ENCODE data around the gene COQ10B. TPM values are rescaled to one million over a fixed set of nuclear protein-coding genes. Genes with fewer than 3 reads are reported as not detected.

The COQ10B gene
- total and polyA plus RNA-seq, 2 of the 4 experiments (the other 2 are of a cell fraction): 9.5 to 28.7 TPM

GRCh38 chr2:197504512-197504911 is 51.2 kb downstream of the COQ10B start:
- Histone ChIP-seq H3K36me3 (ENCODE audit: control insufficient read depth, insufficient read depth, low read length) (peaks cover 9% of the 10 kb centered on the region), H3K18ac (ENCODE audit: low read depth, low read length) (no peak overlapping the region), H3K79me1 (ENCODE audit: low read depth in 1 of 2, low read length in 2 of 2) (peaks cover 7 to 22% of the 10 kb centered on the region in 2 experiments; a peak in 3 of 4 replicates), H3K4me3 (ENCODE audit: insufficient read depth, low read depth, low read length) (no peak overlapping the region), H3K14ac (replicated peaks; ENCODE audit: low read depth, low read length) (no peak overlapping the region), H2AK5ac (ENCODE audit: low read depth, low read length) (no peak overlapping the region), H2BK120ac (ENCODE audit: low read depth, low read length) (no peak overlapping the region), H2AK9ac (replicated peaks; ENCODE audit: low read depth, low read length, poor library complexity) (no peak overlapping the region), H3K4me2 (ENCODE audit: low read depth, low read length) (no peak overlapping the region), H3K27ac (ENCODE audit: insufficient read depth, low read length) (no peak overlapping the region), H4K8ac (ENCODE audit: low read depth in 2 of 2, low read length in 2 of 2) (no peak overlapping the region), H3K9ac (ENCODE audit: low read depth, low read length) (no peak overlapping the region), H3K23ac (ENCODE audit: low read depth, low read length) (no peak overlapping the region), H3K4ac (ENCODE audit: low read depth, low read length) (no peak overlapping the region), H2BK15ac (ENCODE audit: low read depth, low read length) (no peak overlapping the region), H3K27me3 (ENCODE audit: control insufficient read depth, insufficient read depth, low read length) (no peaks in the 10 kb centered on the region), H4K20me1 (ENCODE audit: insufficient read depth, low read length) (peaks cover 12% of the 10 kb centered on the region; the same call in 1 of the 2 replicates), H4K91ac (ENCODE audit: insufficient read depth, low read depth, low read length) (no peak overlapping the region), H3K9me1 (ENCODE audit: insufficient read depth, low read length) (no peaks in the 10 kb centered on the region), H3K9me3 (ENCODE audit: control insufficient read depth, insufficient read depth, low read length) (no peaks in the 10 kb centered on the region), H2BK5ac (ENCODE audit: low read depth, low read length, poor library complexity, severe bottlenecking) (no peak overlapping the region), H3K56ac (ENCODE audit: extremely low read depth, insufficient read depth, low read length) (no peak overlapping the region), H4K5ac (ENCODE audit: low read depth, low read length) (no peak overlapping the region), H3K4me1 (ENCODE audit: control insufficient read depth, insufficient read depth, low read length) (no peaks in the 10 kb centered on the region), H2AFZ (replicated peaks; ENCODE audit: low read length, poor library complexity) (no peak overlapping the region), H2BK20ac (ENCODE audit: low read depth, low read length) (no peak overlapping the region)
- CTCF ChIA-PET: no interaction called here
- 100% methylated on average over 2 of the region's 6 CpGs; no CpG with 5 or more reads in 1 of the 2 experiments for WGBS, 2 experiments (ENCODE audit: extremely low coverage in 2 of 2, insufficient read length in 1 of 2)
- no TSS peak for BruUV-seq (replicated peaks)
- in situ Hi-C loops (cut with MboI; ENCODE audit: low sequenced_read_pairs): loop anchor here (10.0 kb wide), 1 partner anchor 270 kb away; no protein-coding TSS in a partner anchor
- DNase-seq: no peak
- POLR2A ChIA-PET (ENCODE audit: unreplicated experiment): no interaction called here
- no peak for ATAC-seq (ENCODE audit: low read depth)
- intact Hi-C loops (cut with micrococcal nuclease): no loop called here
- dilution Hi-C loops (cut with HindIII; ENCODE audit: low sequenced_read_pairs, unreplicated experiment): no loop called here
- TF ChIP-seq MAFK (IDR thresholded peaks at IDR 0.05; ENCODE audit: low read depth, low read length): no peak
- TF ChIP-seq NFE2L2 (IDR thresholded peaks at IDR 0.05; ENCODE audit: low read depth, low read length): no peak
- TF ChIP-seq CTCF (conservative IDR thresholded peaks at IDR 0.05; ENCODE audit: low read depth, low read length): no peak
- TF ChIP-seq USF2 (IDR thresholded peaks at IDR 0.05; ENCODE audit: low read depth, low read length): no peak
- no peak for TF ChIP-seq MXI1 (IDR thresholded peaks at IDR 0.05; ENCODE audit: borderline replicate concordance, low read depth, low read length)
- no peak for TF ChIP-seq POLR2A (IDR thresholded peaks at IDR 0.05; ENCODE audit: low read depth, low read length)
- TF ChIP-seq RCOR1 (IDR thresholded peaks at IDR 0.05; ENCODE audit: insufficient replicate concordance, low read length): no peak
- TF ChIP-seq FOS (IDR thresholded peaks at IDR 0.05; ENCODE audit: low read depth, low read length): no peak
- TF ChIP-seq CEBPB (IDR thresholded peaks at IDR 0.05; ENCODE audit: low read depth, low read length): no peak
- TF ChIP-seq SMC3 (IDR thresholded peaks at IDR 0.05; ENCODE audit: low read depth, low read length): no peak
- no peak for TF ChIP-seq CHD1 (IDR thresholded peaks at IDR 0.05; ENCODE audit: low read depth, low read length)
- TF ChIP-seq ELK1 (IDR thresholded peaks at IDR 0.05; ENCODE audit: borderline replicate concordance, low read depth, low read length): no peak
- TF ChIP-seq RFX5 (IDR thresholded peaks at IDR 0.05; ENCODE audit: low read depth, low read length): no peak
- no peak for TF ChIP-seq MAZ (IDR thresholded peaks at IDR 0.05; ENCODE audit: borderline replicate concordance, low read depth, low read length)
- TF ChIP-seq BHLHE40 (IDR thresholded peaks at IDR 0.05; ENCODE audit: low read depth, low read length): no peak
- TF ChIP-seq RAD21 (IDR thresholded peaks at IDR 0.05; ENCODE audit: low read length): no peak

Data from IMR-90 (cell line).